Islet precursor cell (in vitro differentiated cells): Measurements from ENCODE around the gene MTAP.
A peak's percentile ranks its signal among the peaks of the same experiment; 100 is the strongest.

Source experiments
- DNase-seq: peaks from one replicate; pipeline ENCODE4 v3.0.0-alpha.2; 2018

The MTAP gene

DNA sequence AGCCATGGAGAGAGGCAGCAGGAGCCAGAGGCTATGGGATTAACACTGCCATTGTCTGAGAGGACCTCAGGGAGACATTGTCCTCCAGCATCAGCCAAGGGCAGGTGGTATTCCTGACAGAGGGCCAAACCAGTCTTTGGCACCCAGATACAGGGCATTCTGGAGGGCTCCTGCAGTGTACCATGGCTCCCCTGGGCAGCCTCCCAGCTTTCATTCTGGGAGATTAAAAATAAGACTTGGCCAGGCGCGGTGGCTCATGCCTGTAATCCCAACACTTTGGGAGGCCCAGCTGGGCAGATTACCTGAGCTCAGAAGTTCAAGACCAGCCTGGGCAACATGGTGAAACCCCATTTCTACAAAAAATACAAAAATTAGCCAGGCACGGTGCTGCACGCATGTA lies 4.2 kb downstream of the MTAP start:
- DNase-seq, result no peak

GRCh38 chr9:21810388-21810787 lies 8.0 kb downstream of the MTAP start:
- no peak for DNase-seq

- no peak for DNase-seq
Measured at GRCh38 chr9:21810881-21811280, 8.4 kb downstream of the MTAP start.

GRCh38 chr9:21811914-21812313 lies 9.5 kb downstream of the MTAP start:
- no peak for DNase-seq

DNA sequence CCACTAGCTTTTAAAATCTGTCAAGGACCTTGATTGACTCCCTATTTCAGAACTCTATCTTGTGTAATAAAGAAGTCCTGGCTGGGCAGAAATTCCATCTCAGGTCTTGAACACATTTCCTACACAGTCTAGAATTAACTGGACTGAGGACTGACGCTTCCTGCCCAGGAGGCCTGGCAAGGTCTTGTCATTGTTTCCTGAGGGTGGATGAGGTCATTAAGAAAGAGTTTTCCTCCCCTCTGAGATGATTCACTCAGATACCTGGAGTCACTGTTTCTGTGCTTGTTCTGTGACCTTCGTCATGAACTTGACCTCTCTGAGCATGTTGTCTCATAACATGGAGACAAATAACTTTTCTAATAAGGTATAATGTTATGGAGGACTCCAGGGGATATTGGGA lies 10.0 kb downstream of the MTAP start:
- peak; percentile 77 for DNase-seq

- DNase-seq, result peak; percentile 83
Measured at GRCh38 chr9:21812946-21813568, 10.6 kb downstream of the MTAP start.

DNA sequence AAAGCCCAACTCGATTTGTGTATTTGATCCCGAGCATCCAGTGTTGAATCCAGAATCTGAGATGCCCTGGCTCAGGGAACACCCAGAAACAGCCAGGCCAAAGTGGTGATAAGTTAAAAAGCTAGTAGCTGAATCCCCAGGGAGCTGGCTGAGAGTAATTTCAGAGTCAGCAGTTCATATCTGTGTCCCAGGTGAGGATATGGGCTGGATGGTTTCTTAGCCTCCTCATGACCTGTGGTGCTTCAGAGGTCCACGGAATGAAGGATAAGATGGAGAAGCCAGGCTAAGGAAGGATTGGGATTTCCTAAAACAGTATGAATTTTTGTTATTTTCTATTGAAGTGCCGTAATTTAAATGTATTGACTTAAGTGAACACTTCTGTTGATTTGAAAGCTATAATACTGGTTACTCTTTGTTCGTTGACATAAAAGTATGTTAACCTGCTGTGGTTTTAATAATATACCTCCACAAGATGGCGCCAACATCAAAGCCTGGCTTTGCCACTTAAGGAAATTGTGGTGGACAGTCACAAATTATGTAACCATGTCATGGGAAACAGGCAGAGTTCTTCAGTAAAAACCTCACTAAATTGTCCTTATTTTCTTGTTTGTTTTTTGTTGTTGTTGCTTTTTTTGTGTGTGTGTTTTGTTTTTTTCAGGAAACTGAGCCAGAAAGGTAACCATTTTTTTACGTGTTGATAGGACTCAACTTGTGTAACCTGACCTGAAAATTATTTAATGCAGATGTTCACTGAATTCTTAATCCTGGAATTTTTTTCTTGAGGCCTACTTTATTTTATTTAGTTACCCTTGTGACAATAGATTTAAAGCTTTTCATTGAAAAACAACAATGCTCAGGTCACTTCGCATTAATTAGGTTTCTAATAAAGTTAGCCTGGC lies 11.4 kb downstream of the MTAP start:
- peak; percentile 61 for DNase-seq

GRCh38 chr9:21815643-21816042 lies 13.2 kb downstream of the MTAP start:
- no peak for DNase-seq

DNA sequence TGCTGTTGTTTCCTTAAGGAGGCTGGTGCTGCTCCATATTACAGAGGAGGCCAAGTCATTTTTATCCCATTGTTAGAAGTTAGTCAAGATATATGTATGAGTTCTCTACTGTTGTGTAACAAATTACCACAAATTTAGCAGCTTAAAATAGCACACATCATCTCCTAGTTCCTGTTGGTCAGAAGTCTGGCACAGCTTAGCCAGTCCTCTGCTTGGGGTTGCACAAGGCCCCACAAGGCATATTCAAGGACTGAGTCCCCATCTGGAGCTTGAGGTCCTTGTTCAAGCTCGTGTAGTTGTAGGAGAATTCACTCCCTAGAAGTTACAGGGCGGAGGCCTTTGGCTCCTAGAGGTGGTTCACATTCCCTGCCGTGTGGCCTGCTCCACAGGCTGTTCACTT lies 14.7 kb downstream of the MTAP start:
- no peak for DNase-seq

GRCh38 chr9:21825637-21826036 lies 23.2 kb downstream of the MTAP start:
- no peak for DNase-seq

DNA sequence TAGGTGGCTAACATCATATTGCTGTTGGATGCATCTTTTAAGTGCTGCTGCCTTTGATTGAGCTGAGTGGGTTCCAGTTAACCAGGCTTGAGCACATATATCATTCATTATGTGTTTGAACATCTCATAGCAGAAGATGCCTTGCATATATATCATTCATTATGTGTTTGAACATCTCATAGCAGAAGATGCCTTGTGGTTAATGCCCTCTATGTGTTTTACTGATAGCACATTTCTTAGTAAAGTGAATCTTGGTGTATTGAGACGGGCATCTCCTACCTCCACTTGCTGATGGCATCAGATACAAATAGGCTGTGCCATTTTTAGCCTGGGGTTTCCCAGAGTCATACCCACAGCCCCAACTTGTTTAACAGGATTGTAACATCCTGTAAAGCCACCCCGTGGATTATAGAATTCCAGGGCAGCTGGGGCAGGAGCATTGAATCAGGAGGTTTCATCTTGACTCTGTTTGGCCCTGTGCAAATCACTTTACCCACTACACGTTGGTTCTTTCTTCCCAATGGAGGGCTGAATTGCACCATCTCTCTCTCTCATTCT lies 26.5 kb downstream of the MTAP start:
- no peak for DNase-seq

DNA sequence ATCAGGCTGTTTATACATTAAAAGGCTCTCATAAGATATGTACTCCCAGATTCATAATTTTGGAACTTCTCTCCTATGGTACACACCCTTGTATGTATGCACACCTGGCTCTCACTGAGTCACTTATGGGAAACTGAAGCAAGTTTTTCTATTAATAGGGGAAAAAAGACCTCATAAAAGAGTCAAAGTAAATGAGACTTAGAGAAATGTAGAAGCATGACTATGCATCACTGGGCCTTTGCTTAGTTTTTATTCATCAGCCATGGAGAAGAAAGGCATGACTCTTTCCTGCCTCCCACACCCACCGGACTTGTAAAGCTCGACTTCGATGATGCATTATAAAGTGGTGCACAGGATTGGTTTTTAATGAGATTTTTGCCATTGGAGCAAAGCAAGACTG lies 28.2 kb downstream of the MTAP start:
- DNase-seq, result no peak

DNA sequence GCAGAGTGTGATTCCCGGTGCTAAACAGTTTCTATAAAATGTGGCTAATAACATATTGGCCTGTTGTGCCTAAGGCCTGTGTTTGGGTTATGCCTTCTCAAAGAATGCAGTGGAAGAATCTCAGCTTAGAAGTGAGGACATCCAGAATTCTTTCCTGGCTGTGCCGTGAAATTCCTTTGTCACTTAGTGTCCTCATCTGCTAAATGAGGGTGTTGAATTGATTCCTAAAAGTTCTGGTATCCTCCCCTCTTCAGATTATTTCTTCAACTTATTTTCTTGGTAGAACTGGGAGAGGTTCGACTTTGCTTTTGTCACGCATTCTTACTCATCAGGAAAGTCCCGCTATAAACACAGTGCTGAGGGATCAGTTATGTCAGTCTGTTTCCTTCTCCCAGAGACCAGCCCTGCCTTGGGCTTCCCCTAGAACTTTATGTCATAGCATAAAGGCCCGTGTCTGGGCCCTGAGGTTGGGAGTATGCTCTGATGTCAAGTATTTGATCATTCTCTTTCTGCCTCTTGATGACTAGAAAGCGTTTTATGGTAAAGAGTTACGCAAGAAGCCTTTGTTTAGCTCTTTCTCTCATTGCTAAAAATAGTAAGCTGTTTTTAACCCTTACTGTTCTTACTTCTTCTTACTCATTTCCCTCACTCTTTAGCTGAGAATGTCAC lies 29.5 kb downstream of the MTAP start:
- DNase-seq, result no peak

DNA sequence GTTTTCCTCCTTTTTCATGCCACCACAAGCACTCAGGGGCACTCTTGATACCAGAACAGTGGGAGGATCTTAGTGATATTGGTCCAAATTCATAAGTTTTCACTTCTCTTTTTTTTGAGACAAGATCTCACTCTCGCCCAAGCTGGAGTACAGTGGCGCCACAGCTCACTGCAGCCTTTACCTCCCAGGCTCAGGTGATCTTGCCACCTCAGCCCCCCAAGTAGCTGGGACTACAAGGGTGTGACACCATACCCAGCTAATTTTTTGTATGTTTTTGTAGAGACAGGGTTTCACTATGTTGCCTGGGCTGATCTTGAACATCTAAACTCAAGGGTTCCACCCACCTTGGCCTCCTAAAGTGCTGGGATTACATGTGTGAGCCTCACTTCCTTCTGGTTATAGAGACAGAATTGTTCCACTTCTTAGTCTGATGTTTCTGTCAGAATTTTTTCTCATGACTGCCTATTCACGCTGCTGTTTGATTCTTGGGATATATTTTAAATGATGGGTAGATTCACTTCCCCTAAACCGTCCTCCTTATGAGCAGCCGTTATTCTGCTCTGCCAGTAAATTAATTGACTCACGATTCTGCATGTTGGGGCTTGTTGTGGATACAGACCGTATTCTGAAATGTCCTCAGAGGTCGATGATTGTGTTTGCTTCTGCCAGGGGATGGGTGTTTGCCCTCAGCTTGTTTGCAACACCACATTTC lies 30.8 kb downstream of the MTAP start:
- DNase-seq, result no peak

- DNase-seq, result no peak
Measured at GRCh38 chr9:21835121-21835520, 32.7 kb downstream of the MTAP start.

DNA sequence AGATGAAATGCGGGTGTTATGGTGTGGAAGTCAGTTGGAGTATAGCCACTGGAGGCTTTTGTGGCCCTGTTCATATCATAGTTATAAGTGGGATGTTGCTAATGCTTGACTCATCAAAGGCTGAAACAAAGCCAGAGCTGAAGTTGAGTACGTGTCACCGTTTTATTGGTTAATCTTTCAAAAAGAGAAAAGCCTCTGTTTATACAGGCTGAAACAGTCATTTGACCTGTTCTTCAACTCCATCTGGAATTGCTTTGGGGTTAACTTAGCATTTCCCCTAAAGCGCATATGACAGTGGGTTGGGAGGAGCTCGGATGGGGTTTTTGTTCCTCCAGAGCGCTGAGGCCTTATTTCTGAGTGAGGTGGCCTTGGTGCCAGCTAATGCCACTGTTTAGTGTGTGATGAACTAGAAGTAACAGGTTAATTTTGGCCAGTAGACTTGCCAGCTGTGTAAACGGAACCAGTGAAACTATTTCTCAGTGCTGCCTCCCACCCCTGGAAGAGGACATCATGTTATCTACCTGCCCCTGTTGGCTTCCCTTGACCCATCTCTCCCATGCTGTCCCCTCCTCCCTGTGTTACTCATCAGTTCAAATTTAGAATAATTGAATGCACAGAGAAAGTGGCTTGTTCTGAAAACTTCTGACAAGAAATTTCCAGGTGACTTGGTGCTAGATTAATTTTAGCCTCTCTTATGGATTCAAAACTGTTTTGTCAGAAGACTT lies 34.2 kb downstream of the MTAP start:
- no peak for DNase-seq

DNA sequence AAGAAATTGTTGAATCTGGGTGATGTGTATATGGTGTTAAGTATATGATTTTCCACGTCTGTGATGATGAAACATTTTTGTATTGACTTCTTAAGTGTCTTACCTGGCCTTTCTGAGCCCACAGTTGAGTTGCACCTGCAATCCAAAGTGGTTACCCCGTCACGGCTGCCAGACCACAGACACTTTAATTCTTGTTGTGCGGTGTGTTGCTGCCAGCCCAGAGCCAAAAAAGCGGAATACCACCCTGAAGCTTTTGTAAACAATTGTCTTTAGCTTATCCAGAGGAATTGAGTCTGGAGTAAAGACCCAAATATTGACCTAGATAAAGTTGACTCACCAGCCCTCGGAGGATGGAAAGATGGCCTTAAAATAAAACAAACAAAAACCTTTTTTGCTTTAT lies 35.1 kb downstream of the MTAP start:
- no peak for DNase-seq

GRCh38 chr9:21840647-21841046 lies 38.2 kb downstream of the MTAP start:
- DNase-seq, result no peak

DNA sequence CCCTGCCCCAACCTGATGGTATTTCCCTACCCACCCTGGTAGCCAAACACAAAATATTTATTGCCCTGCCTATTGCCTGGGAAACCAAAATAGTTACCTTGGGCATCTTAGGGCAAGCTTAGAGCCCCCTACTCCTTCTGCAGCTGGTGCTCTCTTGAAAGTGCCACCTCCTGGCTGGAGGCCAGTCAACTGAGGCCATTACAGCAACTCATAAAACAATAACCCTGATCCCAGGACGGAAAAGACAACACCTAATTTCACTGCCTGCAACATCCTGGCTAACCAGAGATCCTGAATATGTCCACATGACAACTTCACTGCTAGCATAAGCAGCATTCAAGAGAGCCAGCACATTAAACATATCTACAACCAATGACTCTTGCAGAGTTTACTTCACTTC lies 38.7 kb downstream of the MTAP start:
- DNase-seq, result no peak

- DNase-seq, result no peak
Measured at GRCh38 chr9:21848615-21849014, 46.2 kb downstream of the MTAP start.

- no peak for DNase-seq
Measured at GRCh38 chr9:21852754-21853153, 50.3 kb downstream of the MTAP start.

- DNase-seq, result no peak
Measured at GRCh38 chr9:21853414-21853813, 51.0 kb downstream of the MTAP start.
